Measurements from ENCODE around the gene RUVBL2.
A peak's percentile ranks its signal among the peaks of the same experiment; 100 is the strongest.

GRCh38 chr19:48993175-48994034 lies at the start of gene RUVBL2, which contains the start of gene GYS1:
- TF ChIP-seq CTCF (conservative IDR thresholded peaks at IDR 0.05; ENCODE audit: low read depth, low read length), result peak; percentile 98
- no peak for TF ChIP-seq EZH2 (IDR thresholded peaks at IDR 0.05; ENCODE audit: borderline replicate concordance, low read depth, low read length, poor library complexity, severe bottlenecking)
